ENCODE measurements around the gene PTGER4.

- TF ChIP-seq EP300 (IDR thresholded peaks at IDR 0.05) (no peak), POLR2AphosphoS5 (IDR thresholded peaks at IDR 0.05) (no peak), POLR2A (IDR thresholded peaks at IDR 0.05) (no peak)
- TF ChIP-seq, protein P1, sequence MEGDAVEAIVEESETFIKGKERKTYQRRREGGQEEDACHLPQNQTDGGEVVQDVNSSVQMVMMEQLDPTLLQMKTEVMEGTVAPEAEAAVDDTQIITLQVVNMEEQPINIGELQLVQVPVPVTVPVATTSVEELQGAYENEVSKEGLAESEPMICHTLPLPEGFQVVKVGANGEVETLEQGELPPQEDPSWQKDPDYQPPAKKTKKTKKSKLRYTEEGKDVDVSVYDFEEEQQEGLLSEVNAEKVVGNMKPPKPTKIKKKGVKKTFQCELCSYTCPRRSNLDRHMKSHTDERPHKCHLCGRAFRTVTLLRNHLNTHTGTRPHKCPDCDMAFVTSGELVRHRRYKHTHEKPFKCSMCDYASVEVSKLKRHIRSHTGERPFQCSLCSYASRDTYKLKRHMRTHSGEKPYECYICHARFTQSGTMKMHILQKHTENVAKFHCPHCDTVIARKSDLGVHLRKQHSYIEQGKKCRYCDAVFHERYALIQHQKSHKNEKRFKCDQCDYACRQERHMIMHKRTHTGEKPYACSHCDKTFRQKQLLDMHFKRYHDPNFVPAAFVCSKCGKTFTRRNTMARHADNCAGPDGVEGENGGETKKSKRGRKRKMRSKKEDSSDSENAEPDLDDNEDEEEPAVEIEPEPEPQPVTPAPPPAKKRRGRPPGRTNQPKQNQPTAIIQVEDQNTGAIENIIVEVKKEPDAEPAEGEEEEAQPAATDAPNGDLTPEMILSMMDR (IDR thresholded peaks at IDR 0.05) = no peak
Observed at GRCh38 chr5:40716590-40716989, 36.9 kb downstream of the PTGER4 start.

Measured in gastroesophageal sphincter (tissue), 3 donors.